ENCODE data around the gene SCAPER.
"Not testable (repeated sequence)": the region's sequence is repeated elsewhere in the genome, so short reads cannot be mapped to it uniquely, and the experiment has no call there.

The SCAPER gene

DNA sequence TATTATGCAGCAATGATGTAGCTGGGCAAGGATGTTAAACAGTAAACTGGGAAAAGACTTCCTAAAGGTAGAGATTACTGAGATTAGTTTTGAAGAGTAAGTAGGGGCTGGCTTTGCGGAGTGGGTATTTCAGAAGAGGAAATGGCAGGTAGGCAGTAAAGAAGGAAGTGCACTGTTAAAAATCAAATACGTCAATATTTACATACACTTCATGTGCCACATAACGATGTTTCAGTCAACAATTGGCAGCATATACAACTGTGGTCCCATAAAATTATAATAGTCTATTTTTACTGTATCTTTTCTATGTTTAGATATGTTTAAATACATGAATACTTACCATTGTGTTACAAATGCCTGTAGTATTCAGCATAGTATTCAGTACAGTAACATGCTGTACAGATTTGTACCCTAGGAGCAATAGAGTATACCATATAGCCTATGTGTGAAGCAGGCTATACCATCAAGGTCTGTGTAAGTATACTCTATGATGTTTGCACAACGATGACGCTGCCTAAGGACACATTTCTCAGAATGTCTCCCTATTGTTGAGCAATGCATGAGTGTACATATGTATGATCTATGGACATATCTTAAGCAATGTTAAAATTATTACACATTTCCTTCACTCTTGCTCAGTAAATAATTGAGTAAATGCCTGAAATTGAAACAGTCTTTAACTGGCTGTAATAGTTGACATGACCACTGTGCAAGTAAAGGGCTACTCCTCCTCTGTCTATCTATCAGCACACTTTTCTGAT lies 371.9 kb downstream of the SCAPER start:
- Histone ChIP-seq H3K9ac (ENCODE audit: low read depth in 1 of 2, low read length in 2 of 2) (no peak overlapping the region), H3K9me3 (ENCODE audit: control insufficient read depth in 2 of 2, low read length in 2 of 2) (no peaks in the 10 kb centered on the region), H3K4me3 (ENCODE audit: low read length in 2 of 2) (no peak overlapping the region), H3K27ac (ENCODE audit: low read depth in 2 of 2, low read length in 2 of 2) (peak overlapping the region; percentile 55 to 58), H3K36me3 (ENCODE audit: control insufficient read depth in 2 of 2, insufficient read depth in 2 of 2, low read length in 2 of 2) (no peaks in the 10 kb centered on the region), H3K27me3 (ENCODE audit: control insufficient read depth in 2 of 2, insufficient read depth in 2 of 2, low read length in 2 of 2) (no peaks in the 10 kb centered on the region), H3K4me1 (ENCODE audit: control insufficient read depth in 2 of 2, insufficient read depth in 2 of 2, low read length in 2 of 2) (peaks cover 4 to 15% of the 10 kb centered on the region in 2 donors)

DNA sequence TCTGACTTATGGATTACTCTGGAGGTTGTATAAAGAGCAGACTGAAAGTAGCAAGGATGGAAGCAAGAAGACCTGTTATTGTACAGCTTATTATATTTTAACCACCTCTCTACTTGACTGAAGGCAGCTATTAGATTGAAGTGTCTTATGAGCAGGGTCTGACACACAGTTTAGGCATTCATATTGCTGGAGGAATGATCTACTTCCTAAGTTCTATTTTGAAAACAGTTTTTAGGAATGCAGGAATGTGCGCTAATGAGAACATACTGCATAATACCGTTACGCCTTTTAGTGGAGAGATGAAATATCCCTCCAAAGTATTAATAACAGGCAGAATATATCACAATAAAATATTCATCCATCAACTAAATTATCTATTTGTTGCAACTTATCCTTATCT lies 375.2 kb downstream of the SCAPER start:
- Histone ChIP-seq H3K4me1 (ENCODE audit: control insufficient read depth in 2 of 2, insufficient read depth in 2 of 2, low read length in 2 of 2) (peaks cover 4 to 15% of the 10 kb centered on the region in 2 donors), H3K9me3 (ENCODE audit: control insufficient read depth in 2 of 2, low read length in 2 of 2) (no peaks in the 10 kb centered on the region), H3K27me3 (ENCODE audit: control insufficient read depth in 2 of 2, insufficient read depth in 2 of 2, low read length in 2 of 2) (no peaks in the 10 kb centered on the region), H3K27ac (ENCODE audit: low read depth in 2 of 2, low read length in 2 of 2) (no peak overlapping the region), H3K36me3 (ENCODE audit: control insufficient read depth in 2 of 2, insufficient read depth in 2 of 2, low read length in 2 of 2) (no peaks in the 10 kb centered on the region), H3K9ac (ENCODE audit: low read depth in 1 of 2, low read length in 2 of 2) (no peak overlapping the region), H3K4me3 (ENCODE audit: low read length in 2 of 2) (no peak overlapping the region)

DNA sequence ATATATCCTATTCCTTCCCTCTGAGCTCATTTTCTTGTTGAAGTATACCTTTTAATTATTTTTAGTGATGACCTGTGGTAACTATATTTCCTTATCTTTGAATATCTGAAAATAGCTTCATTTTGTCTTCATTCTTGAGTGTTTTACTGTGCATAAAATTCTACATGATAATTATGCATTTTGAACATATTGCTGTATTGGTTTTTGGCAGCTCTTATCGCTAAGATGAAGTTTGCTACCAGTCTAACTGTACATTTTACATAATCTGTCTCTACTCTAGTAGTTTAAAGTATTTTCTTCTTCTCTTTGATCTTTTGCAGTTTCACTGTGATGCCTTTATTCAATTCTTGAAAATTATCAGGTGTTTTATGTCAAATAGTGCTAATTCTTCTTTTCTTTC lies 379.0 kb downstream of the SCAPER start:
- no peaks in the 10 kb centered on the region for H3K36me3 ChIP-seq (ENCODE audit: control insufficient read depth in 2 of 2, insufficient read depth in 2 of 2, low read length in 2 of 2)
- no peak overlapping the region for H3K9ac ChIP-seq (ENCODE audit: low read depth in 1 of 2, low read length in 2 of 2)
- no peak overlapping the region for H3K4me3 ChIP-seq (ENCODE audit: low read length in 2 of 2)
- H3K27ac ChIP-seq (ENCODE audit: low read depth in 2 of 2, low read length in 2 of 2): no peak overlapping the region
- no peaks in the 10 kb centered on the region for H3K9me3 ChIP-seq (ENCODE audit: control insufficient read depth in 2 of 2, low read length in 2 of 2)
- no peaks in the 10 kb centered on the region for H3K4me1 ChIP-seq (ENCODE audit: control insufficient read depth in 2 of 2, insufficient read depth in 2 of 2, low read length in 2 of 2)
- no peaks in the 10 kb centered on the region for H3K27me3 ChIP-seq (ENCODE audit: control insufficient read depth in 2 of 2, insufficient read depth in 2 of 2, low read length in 2 of 2)

DNA sequence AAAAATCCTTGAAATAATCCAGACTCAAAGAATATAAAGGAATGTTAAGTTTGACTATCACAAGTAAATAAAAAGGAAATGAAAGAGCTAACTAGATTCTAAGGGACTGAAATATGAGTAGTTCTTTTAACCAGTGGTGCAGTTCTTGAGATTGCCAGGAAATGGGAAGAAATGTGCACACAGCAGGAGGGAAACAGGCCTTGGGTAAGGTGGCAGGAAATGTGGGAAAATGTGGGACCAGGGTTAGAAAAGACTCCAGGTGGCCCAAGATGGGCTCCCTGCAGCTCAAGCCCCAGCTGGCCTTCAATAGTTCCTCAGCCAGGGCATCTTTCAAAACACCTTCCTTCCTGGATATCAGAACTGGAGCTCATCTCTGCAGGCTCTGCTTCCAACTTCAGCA lies 387.2 kb downstream of the SCAPER start:
- no peak overlapping the region for H3K9ac ChIP-seq (ENCODE audit: low read depth in 1 of 2, low read length in 2 of 2)
- no peak overlapping the region for H3K27ac ChIP-seq (ENCODE audit: low read depth in 2 of 2, low read length in 2 of 2)
- no peaks in the 10 kb centered on the region for H3K36me3 ChIP-seq (ENCODE audit: control insufficient read depth in 2 of 2, insufficient read depth in 2 of 2, low read length in 2 of 2)
- no peaks in the 10 kb centered on the region for H3K9me3 ChIP-seq (ENCODE audit: control insufficient read depth in 2 of 2, low read length in 2 of 2)
- H3K27me3 ChIP-seq (ENCODE audit: control insufficient read depth in 2 of 2, insufficient read depth in 2 of 2, low read length in 2 of 2): no peaks in the 10 kb centered on the region
- H3K4me1 ChIP-seq (ENCODE audit: control insufficient read depth in 2 of 2, insufficient read depth in 2 of 2, low read length in 2 of 2): peaks cover 0 to 3% of the 10 kb centered on the region in 2 donors
- no peak overlapping the region for H3K4me3 ChIP-seq (ENCODE audit: low read length in 2 of 2)

DNA sequence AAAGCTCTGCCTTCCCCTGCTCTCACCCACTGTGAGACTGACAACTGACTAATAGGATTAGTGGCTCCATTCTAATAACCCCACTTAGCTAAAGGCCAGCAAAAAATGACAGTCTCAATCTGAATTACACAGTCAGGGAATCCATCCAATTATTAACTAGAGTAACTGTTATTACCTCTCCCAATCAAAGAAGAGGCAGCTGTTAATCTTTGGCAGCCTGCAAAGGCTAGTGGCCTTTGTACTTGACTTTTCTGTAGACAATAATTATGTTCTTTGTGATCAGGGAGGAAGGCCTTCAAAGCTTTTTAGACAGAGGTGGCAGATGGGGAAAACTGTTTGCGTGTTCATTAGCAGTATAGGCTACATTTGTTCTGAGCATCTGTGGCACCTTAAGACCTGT lies 390.9 kb downstream of the SCAPER start:
- Histone ChIP-seq H3K4me3 (ENCODE audit: low read length in 2 of 2) (no peak overlapping the region), H3K27me3 (ENCODE audit: control insufficient read depth in 2 of 2, insufficient read depth in 2 of 2, low read length in 2 of 2) (no peaks in the 10 kb centered on the region), H3K9me3 (ENCODE audit: control insufficient read depth in 2 of 2, low read length in 2 of 2) (no peaks in the 10 kb centered on the region), H3K36me3 (ENCODE audit: control insufficient read depth in 2 of 2, insufficient read depth in 2 of 2, low read length in 2 of 2) (no peaks in the 10 kb centered on the region), H3K4me1 (ENCODE audit: control insufficient read depth in 2 of 2, insufficient read depth in 2 of 2, low read length in 2 of 2) (peaks cover 0 to 3% of the 10 kb centered on the region in 2 donors), H3K9ac (ENCODE audit: low read depth in 1 of 2, low read length in 2 of 2) (no peak overlapping the region), H3K27ac (ENCODE audit: low read depth in 2 of 2, low read length in 2 of 2) (no peak overlapping the region)

DNA sequence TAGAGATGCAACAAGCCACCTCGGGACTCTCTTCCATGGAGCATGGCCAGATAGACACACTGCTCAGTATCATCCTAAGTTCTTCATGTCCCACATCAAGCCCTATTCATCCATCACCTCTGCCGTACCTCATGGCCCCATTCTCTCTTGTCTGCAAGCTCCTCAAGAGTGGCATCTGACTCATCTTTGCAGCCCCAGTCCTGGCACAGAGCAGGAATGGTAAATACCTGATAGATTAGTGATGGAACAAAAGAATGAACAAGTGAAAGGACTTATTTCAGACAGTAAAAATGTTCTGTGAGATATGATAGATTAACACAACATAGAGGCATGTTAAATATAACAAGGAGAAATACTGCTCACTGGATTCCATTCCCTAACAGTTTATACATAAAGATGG lies 392.2 kb downstream of the SCAPER start:
- Histone ChIP-seq H3K9ac (ENCODE audit: low read depth in 1 of 2, low read length in 2 of 2) (no peak overlapping the region), H3K36me3 (ENCODE audit: control insufficient read depth in 2 of 2, insufficient read depth in 2 of 2, low read length in 2 of 2) (no peaks in the 10 kb centered on the region), H3K4me1 (ENCODE audit: control insufficient read depth in 2 of 2, insufficient read depth in 2 of 2, low read length in 2 of 2) (peaks cover 0 to 3% of the 10 kb centered on the region in 2 donors), H3K4me3 (ENCODE audit: low read length in 2 of 2) (no peak overlapping the region), H3K27ac (ENCODE audit: low read depth in 2 of 2, low read length in 2 of 2) (no peak overlapping the region), H3K27me3 (ENCODE audit: control insufficient read depth in 2 of 2, insufficient read depth in 2 of 2, low read length in 2 of 2) (no peaks in the 10 kb centered on the region), H3K9me3 (ENCODE audit: control insufficient read depth in 2 of 2, low read length in 2 of 2) (no peaks in the 10 kb centered on the region)

DNA sequence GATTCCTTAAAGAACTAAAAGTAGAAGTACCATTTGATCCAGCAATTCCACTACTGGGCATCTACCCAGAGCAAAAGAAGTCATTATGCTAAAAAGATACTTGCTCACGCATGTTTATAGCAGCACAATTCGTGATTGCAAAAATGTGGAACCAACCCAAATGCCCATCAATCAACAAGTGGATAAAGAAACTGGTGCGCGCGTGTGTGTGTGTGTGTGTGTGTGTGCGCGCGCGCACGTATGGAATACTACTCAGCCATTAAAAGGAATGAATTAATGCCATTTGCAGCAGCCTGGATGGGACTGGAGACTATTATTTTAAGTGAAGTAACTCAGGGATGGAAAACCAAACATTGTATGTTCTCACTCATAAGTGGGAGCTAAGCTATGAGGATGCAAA lies 394.5 kb downstream of the SCAPER start:
- not testable (repeated sequence) for H3K4me1 ChIP-seq (ENCODE audit: control insufficient read depth in 2 of 2, insufficient read depth in 2 of 2, low read length in 2 of 2)

DNA sequence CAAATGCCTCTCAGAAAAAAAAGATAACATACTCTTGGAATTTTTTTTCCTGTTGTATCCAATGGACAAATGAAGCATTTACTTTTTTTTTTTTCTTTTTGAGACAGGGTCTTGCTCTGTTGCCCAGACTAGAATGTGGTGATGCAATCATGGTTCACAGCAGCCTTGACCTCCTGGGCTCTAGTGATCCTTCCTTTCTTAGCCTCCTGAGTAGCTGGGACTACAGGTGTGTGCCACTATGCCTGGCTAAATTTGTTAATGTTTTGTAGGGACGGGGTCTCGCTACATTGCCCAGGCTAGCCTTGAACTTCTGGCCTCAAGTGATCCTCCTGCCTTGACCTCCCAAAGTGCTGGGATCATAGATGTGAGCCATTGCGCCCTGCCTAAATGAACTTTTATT lies 401.3 kb downstream of the SCAPER start:
- Histone ChIP-seq H3K27me3 (ENCODE audit: control insufficient read depth in 2 of 2, insufficient read depth in 2 of 2, low read length in 2 of 2) (no peaks in the 10 kb centered on the region), H3K27ac (ENCODE audit: low read depth in 2 of 2, low read length in 2 of 2) (no peak overlapping the region), H3K4me3 (ENCODE audit: low read length in 2 of 2) (no peak overlapping the region), H3K36me3 (ENCODE audit: control insufficient read depth in 2 of 2, insufficient read depth in 2 of 2, low read length in 2 of 2) (peaks cover 0 to 3% of the 10 kb centered on the region in 2 donors), H3K9ac (ENCODE audit: low read depth in 1 of 2, low read length in 2 of 2) (no peak overlapping the region), H3K9me3 (ENCODE audit: control insufficient read depth in 2 of 2, low read length in 2 of 2) (no peaks in the 10 kb centered on the region), H3K4me1 (ENCODE audit: control insufficient read depth in 2 of 2, insufficient read depth in 2 of 2, low read length in 2 of 2) (no peaks in the 10 kb centered on the region)

More for the DNA sequence above, 394.5 kb downstream of the SCAPER start:
- H3K4me3 ChIP-seq (ENCODE audit: low read length in 2 of 2); H3K9ac ChIP-seq (ENCODE audit: low read depth in 1 of 2, low read length in 2 of 2); H3K27me3 ChIP-seq (ENCODE audit: control insufficient read depth in 2 of 2, insufficient read depth in 2 of 2, low read length in 2 of 2); H3K9me3 ChIP-seq (ENCODE audit: control insufficient read depth in 2 of 2, low read length in 2 of 2); H3K27ac ChIP-seq (ENCODE audit: low read depth in 2 of 2, low read length in 2 of 2); H3K36me3 ChIP-seq (ENCODE audit: control insufficient read depth in 2 of 2, insufficient read depth in 2 of 2, low read length in 2 of 2): not testable (repeated sequence)

DNA sequence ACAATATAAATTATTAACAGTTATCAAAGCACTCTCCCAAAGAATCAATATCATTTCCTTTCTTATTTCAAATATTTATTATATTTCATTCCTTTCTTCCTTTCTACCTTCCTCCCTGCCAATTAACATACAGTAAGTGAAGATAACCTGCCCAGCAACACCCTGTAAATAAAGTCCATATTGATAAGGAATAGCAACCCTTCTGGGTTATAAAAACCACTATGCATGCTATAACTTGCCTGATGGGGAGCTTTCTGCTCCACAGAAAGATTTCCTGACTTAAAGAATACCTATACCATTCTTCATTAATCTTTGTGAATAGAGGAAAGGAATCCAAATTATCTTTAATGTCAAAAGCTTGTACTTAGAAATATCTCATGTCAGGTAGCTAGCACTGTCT lies 402.0 kb downstream of the SCAPER start:
- H3K4me1 ChIP-seq (ENCODE audit: control insufficient read depth in 2 of 2, insufficient read depth in 2 of 2, low read length in 2 of 2): no peaks in the 10 kb centered on the region
- H3K27me3 ChIP-seq (ENCODE audit: control insufficient read depth in 2 of 2, insufficient read depth in 2 of 2, low read length in 2 of 2): no peaks in the 10 kb centered on the region
- no peak overlapping the region for H3K9ac ChIP-seq (ENCODE audit: low read depth in 1 of 2, low read length in 2 of 2)
- no peak overlapping the region for H3K27ac ChIP-seq (ENCODE audit: low read depth in 2 of 2, low read length in 2 of 2)
- peaks cover 0 to 3% of the 10 kb centered on the region in 2 donors for H3K36me3 ChIP-seq (ENCODE audit: control insufficient read depth in 2 of 2, insufficient read depth in 2 of 2, low read length in 2 of 2)
- H3K4me3 ChIP-seq (ENCODE audit: low read length in 2 of 2): no peak overlapping the region
- no peaks in the 10 kb centered on the region for H3K9me3 ChIP-seq (ENCODE audit: control insufficient read depth in 2 of 2, low read length in 2 of 2)

DNA sequence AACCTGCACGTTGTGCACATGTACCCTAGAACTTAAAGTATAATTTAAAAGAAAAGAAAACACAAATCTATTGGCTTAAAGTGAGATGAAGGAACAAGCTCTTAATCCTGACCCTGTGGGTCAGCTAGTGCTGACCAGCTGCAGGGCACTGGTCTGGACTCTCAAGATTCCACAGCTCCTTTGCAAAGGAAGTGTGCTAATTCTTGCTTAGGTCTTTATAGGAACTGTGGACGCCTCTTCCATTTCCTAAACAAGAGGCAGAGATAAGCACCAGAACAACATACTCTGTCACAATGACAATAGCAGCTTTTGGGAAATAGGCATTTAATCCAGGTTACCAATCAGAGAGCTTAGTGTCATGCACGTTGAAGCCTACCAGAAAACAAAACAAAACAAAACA lies 402.5 kb downstream of the SCAPER start:
- no peak overlapping the region for H3K4me3 ChIP-seq (ENCODE audit: low read length in 2 of 2)
- H3K9me3 ChIP-seq (ENCODE audit: control insufficient read depth in 2 of 2, low read length in 2 of 2): no peaks in the 10 kb centered on the region
- H3K9ac ChIP-seq (ENCODE audit: low read depth in 1 of 2, low read length in 2 of 2): no peak overlapping the region
- no peaks in the 10 kb centered on the region for H3K4me1 ChIP-seq (ENCODE audit: control insufficient read depth in 2 of 2, insufficient read depth in 2 of 2, low read length in 2 of 2)
- H3K27ac ChIP-seq (ENCODE audit: low read depth in 2 of 2, low read length in 2 of 2): no peak overlapping the region
- no peaks in the 10 kb centered on the region for H3K27me3 ChIP-seq (ENCODE audit: control insufficient read depth in 2 of 2, insufficient read depth in 2 of 2, low read length in 2 of 2)
- peaks cover 0 to 3% of the 10 kb centered on the region in 2 donors for H3K36me3 ChIP-seq (ENCODE audit: control insufficient read depth in 2 of 2, insufficient read depth in 2 of 2, low read length in 2 of 2)
